Measurements from ENCODE around the gene SNX21.

Gene SNX21

GRCh38 chr20:45874576-45874975 is 41.0 kb downstream of the SNX21 start:
- no peaks in the 10 kb centered on the region for H3K9me3 ChIP-seq (ENCODE audit: severe bottlenecking)
- H3K27ac ChIP-seq = no peak overlapping the region
- H3K27me3 ChIP-seq (ENCODE audit: insufficient read depth, low read depth, severe bottlenecking) = no peaks in the 10 kb centered on the region
- TF ChIP-seq, protein P1, sequence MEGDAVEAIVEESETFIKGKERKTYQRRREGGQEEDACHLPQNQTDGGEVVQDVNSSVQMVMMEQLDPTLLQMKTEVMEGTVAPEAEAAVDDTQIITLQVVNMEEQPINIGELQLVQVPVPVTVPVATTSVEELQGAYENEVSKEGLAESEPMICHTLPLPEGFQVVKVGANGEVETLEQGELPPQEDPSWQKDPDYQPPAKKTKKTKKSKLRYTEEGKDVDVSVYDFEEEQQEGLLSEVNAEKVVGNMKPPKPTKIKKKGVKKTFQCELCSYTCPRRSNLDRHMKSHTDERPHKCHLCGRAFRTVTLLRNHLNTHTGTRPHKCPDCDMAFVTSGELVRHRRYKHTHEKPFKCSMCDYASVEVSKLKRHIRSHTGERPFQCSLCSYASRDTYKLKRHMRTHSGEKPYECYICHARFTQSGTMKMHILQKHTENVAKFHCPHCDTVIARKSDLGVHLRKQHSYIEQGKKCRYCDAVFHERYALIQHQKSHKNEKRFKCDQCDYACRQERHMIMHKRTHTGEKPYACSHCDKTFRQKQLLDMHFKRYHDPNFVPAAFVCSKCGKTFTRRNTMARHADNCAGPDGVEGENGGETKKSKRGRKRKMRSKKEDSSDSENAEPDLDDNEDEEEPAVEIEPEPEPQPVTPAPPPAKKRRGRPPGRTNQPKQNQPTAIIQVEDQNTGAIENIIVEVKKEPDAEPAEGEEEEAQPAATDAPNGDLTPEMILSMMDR (IDR thresholded peaks at IDR 0.05; ENCODE audit: low read depth, low read length) = no peak
- H3K4me3 ChIP-seq (ENCODE audit: low read depth, low read length) = no peak overlapping the region
- DNase-seq = no peak
- H3K36me3 ChIP-seq = no peaks in the 10 kb centered on the region

DNA sequence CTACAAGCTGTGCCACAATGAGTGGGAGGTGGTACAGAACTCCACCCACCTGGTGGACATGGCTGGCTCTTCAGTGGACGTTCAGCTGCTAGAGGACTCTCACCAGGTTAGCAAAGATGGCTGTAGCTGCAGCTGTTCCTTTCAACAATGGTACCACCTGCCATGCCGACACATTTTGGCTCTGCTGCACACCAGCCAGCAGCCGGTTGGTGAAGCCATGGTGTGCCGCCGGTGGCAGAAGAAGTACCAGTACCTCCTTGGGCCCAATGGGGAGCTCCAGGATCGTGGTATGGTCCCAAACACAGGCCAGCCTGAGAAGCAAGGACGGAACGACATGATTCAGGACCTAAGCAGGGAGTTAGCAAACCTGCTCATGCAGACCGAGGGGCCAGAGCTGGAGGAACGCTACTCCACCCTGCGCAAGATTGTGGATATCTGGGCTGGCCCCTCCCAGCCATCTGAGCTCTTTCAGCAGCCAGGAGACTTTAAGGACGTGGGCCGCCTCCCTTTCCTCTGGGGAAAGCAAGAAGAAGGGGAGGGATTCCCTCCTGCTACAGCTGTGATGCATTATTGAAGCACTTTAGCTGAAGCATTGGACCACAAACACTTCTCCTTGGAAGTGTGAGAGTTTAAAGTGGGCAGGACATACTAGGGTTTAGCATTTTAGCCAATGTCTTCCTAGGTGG is 44.6 kb downstream of the SNX21 start:
- DNase-seq = peak; percentile 46
- H3K27ac ChIP-seq = no peak overlapping the region
- TF ChIP-seq, protein P1 (IDR thresholded peaks at IDR 0.05; ENCODE audit: low read depth, low read length) = no peak

GRCh38 chr20:45880988-45881788 is 47.6 kb downstream of the SNX21 start, which contains the start of gene ZSWIM1:
Gene ZSWIM1, plus strand, starts transcription at chr20:45881227. Its CDS starts 1,366 bp downstream, at chr20:45882593.
- peak within 1 kb of the TSS; percentile 91 for H3K4me3 ChIP-seq (ENCODE audit: low read depth, low read length)
- H3K9me3 ChIP-seq (ENCODE audit: severe bottlenecking) = no peaks in the 10 kb centered on the region
- TF ChIP-seq, protein P1 (IDR thresholded peaks at IDR 0.05; ENCODE audit: low read depth, low read length) = no peak
- DNase-seq = peak; percentile 99
- peak within 1 kb of the TSS; percentile 66 for H3K27ac ChIP-seq
- peaks cover 29% of the 10 kb centered on the region for H3K36me3 ChIP-seq
- H3K27me3 ChIP-seq (ENCODE audit: insufficient read depth, low read depth, severe bottlenecking) = no peaks in the 10 kb centered on the region

More for the DNA sequence above, 44.6 kb downstream of the SNX21 start:
- H3K4me3 ChIP-seq (ENCODE audit: low read depth, low read length) = no peak overlapping the region
- H3K27me3 ChIP-seq (ENCODE audit: insufficient read depth, low read depth, severe bottlenecking) = no peaks in the 10 kb centered on the region
- no peaks in the 10 kb centered on the region for H3K9me3 ChIP-seq (ENCODE audit: severe bottlenecking)
- peaks cover 10% of the 10 kb centered on the region for H3K36me3 ChIP-seq

GRCh38 chr20:45882469-45883099 is 49.0 kb downstream of the SNX21 start:
- Histone ChIP-seq H3K27me3 (ENCODE audit: insufficient read depth, low read depth, severe bottlenecking) (no peaks in the 10 kb centered on the region), H3K36me3 (peaks cover 38% of the 10 kb centered on the region), H3K9me3 (ENCODE audit: severe bottlenecking) (no peaks in the 10 kb centered on the region), H3K4me3 (ENCODE audit: low read depth, low read length) (no peak overlapping the region), H3K27ac (no peak overlapping the region)
- TF ChIP-seq, protein P1 (IDR thresholded peaks at IDR 0.05; ENCODE audit: low read depth, low read length) = no peak
- no peak for DNase-seq

DNA sequence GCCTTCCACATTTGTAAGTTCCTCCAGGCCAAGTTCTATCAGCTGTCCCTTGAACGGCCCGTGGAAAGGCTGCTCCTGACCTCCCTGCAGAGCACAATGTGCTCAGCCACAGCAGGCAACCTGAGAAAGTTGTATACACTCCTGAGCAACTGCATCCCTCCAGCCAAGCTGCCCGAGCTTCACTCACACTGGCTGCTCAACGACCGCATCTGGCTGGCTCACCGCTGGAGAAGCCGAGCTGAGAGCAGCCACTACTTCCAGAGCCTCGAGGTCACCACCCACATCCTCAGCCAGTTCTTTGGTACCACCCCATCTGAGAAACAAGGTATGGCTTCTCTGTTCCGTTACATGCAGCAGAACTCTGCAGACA is 49.5 kb downstream of the SNX21 start:
- H3K36me3 ChIP-seq = peaks cover 38% of the 10 kb centered on the region
- TF ChIP-seq, protein P1 (IDR thresholded peaks at IDR 0.05; ENCODE audit: low read depth, low read length) = no peak
- no peak overlapping the region for H3K4me3 ChIP-seq (ENCODE audit: low read depth, low read length)
- H3K9me3 ChIP-seq (ENCODE audit: severe bottlenecking) = no peaks in the 10 kb centered on the region
- H3K27ac ChIP-seq = no peak overlapping the region
- DNase-seq = no peak
- no peaks in the 10 kb centered on the region for H3K27me3 ChIP-seq (ENCODE audit: insufficient read depth, low read depth, severe bottlenecking)
